ENCODE measurements around the gene CTNNA3. TPM values are rescaled to one million over a fixed set of nuclear protein-coding genes. Genes with fewer than 3 reads are reported as not detected.

CTNNA3 gene
- total and polyA plus RNA-seq, 2 of the 4 experiments (the other 2 are of a cell fraction) = 0.19 to 0.90 TPM

DNA sequence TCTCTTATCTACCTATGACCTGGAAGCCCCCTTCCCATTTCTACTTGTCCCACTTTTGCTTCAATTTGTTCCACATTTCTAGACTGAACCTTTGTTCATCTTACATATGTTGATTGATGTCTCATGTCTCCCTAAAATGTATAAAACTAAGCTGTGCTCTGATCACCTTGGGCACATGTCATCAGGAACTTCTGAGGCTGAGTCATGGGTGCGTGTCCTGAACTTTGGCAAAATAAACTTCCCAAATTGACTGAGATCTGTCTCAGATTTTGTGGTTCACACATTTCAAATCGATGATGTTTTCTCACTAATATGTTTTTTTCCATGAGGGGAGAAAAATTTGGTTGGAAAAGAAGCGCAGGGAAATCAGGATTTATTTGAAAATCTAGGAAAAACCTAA is 1176.4 kb downstream of the CTNNA3 start:
- DNase-seq (no peak), ATAC-seq (ENCODE audit: low read depth) (no peak)
- no peak overlapping the region for H4K8ac ChIP-seq (ENCODE audit: low read depth in 2 of 2, low read length in 2 of 2)
- H3K23ac ChIP-seq (ENCODE audit: low read depth, low read length) = no peak overlapping the region
- H3K36me3 ChIP-seq (ENCODE audit: control insufficient read depth, insufficient read depth, low read length) = no peaks in the 10 kb centered on the region
- no peak overlapping the region for H2BK20ac ChIP-seq (ENCODE audit: low read depth, low read length)
- no peak overlapping the region for H2BK120ac ChIP-seq (ENCODE audit: low read depth, low read length)
- H3K4me1 ChIP-seq (ENCODE audit: control insufficient read depth, insufficient read depth, low read length) = no peaks in the 10 kb centered on the region
- H3K9ac ChIP-seq (ENCODE audit: low read depth, low read length) = no peak overlapping the region
- no peak overlapping the region for H2BK15ac ChIP-seq (ENCODE audit: low read depth, low read length)
- no peaks in the 10 kb centered on the region for H3K79me1 ChIP-seq (ENCODE audit: low read depth in 1 of 2, low read length in 2 of 2)
- no peak overlapping the region for H2AK9ac ChIP-seq (replicated peaks; ENCODE audit: low read depth, low read length, poor library complexity)
- POLR2A ChIA-PET (ENCODE audit: unreplicated experiment) = no interaction called here
- dilution Hi-C loops (cut with HindIII; ENCODE audit: low sequenced_read_pairs, unreplicated experiment) = no loop called here
- H3K4me3 ChIP-seq (ENCODE audit: insufficient read depth, low read depth, low read length) = no peak overlapping the region
- no peak overlapping the region for H3K18ac ChIP-seq (ENCODE audit: low read depth, low read length)
- H3K14ac ChIP-seq (replicated peaks; ENCODE audit: low read depth, low read length) = no peak overlapping the region
- TF ChIP-seq RCOR1 (IDR thresholded peaks at IDR 0.05; ENCODE audit: insufficient replicate concordance, low read length) (no peak), NFE2L2 (IDR thresholded peaks at IDR 0.05; ENCODE audit: low read depth, low read length) (no peak), FOS (IDR thresholded peaks at IDR 0.05; ENCODE audit: low read depth, low read length) (no peak), MXI1 (IDR thresholded peaks at IDR 0.05; ENCODE audit: borderline replicate concordance, low read depth, low read length) (no peak), CHD1 (IDR thresholded peaks at IDR 0.05; ENCODE audit: low read depth, low read length) (no peak), RFX5 (IDR thresholded peaks at IDR 0.05; ENCODE audit: low read depth, low read length) (no peak), RAD21 (IDR thresholded peaks at IDR 0.05; ENCODE audit: low read length) (no peak), CEBPB (IDR thresholded peaks at IDR 0.05; ENCODE audit: low read depth, low read length) (no peak), BHLHE40 (IDR thresholded peaks at IDR 0.05; ENCODE audit: low read depth, low read length) (no peak), SMC3 (IDR thresholded peaks at IDR 0.05; ENCODE audit: low read depth, low read length) (no peak), MAZ (IDR thresholded peaks at IDR 0.05; ENCODE audit: borderline replicate concordance, low read depth, low read length) (no peak), MAFK (IDR thresholded peaks at IDR 0.05; ENCODE audit: low read depth, low read length) (no peak), POLR2A (IDR thresholded peaks at IDR 0.05; ENCODE audit: low read depth, low read length) (no peak)
- TF ChIP-seq, protein P1, sequence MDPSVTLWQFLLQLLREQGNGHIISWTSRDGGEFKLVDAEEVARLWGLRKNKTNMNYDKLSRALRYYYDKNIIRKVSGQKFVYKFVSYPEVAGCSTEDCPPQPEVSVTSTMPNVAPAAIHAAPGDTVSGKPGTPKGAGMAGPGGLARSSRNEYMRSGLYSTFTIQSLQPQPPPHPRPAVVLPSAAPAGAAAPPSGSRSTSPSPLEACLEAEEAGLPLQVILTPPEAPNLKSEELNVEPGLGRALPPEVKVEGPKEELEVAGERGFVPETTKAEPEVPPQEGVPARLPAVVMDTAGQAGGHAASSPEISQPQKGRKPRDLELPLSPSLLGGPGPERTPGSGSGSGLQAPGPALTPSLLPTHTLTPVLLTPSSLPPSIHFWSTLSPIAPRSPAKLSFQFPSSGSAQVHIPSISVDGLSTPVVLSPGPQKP (IDR thresholded peaks at IDR 0.05; ENCODE audit: borderline replicate concordance, low read depth, low read length) = no peak
- TF ChIP-seq, protein P2, sequence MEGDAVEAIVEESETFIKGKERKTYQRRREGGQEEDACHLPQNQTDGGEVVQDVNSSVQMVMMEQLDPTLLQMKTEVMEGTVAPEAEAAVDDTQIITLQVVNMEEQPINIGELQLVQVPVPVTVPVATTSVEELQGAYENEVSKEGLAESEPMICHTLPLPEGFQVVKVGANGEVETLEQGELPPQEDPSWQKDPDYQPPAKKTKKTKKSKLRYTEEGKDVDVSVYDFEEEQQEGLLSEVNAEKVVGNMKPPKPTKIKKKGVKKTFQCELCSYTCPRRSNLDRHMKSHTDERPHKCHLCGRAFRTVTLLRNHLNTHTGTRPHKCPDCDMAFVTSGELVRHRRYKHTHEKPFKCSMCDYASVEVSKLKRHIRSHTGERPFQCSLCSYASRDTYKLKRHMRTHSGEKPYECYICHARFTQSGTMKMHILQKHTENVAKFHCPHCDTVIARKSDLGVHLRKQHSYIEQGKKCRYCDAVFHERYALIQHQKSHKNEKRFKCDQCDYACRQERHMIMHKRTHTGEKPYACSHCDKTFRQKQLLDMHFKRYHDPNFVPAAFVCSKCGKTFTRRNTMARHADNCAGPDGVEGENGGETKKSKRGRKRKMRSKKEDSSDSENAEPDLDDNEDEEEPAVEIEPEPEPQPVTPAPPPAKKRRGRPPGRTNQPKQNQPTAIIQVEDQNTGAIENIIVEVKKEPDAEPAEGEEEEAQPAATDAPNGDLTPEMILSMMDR (conservative IDR thresholded peaks at IDR 0.05; ENCODE audit: low read depth, low read length) = no peak
- TF ChIP-seq, protein P3, sequence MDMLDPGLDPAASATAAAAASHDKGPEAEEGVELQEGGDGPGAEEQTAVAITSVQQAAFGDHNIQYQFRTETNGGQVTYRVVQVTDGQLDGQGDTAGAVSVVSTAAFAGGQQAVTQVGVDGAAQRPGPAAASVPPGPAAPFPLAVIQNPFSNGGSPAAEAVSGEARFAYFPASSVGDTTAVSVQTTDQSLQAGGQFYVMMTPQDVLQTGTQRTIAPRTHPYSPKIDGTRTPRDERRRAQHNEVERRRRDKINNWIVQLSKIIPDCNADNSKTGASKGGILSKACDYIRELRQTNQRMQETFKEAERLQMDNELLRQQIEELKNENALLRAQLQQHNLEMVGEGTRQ (IDR thresholded peaks at IDR 0.05; ENCODE audit: low read depth, low read length) = no peak
- H4K91ac ChIP-seq (ENCODE audit: insufficient read depth, low read depth, low read length) = no peak overlapping the region
- no peak overlapping the region for H2AK5ac ChIP-seq (ENCODE audit: low read depth, low read length)
- BruUV-seq (replicated peaks) = no TSS peak
- no peaks in the 10 kb centered on the region for H4K20me1 ChIP-seq (ENCODE audit: insufficient read depth, low read length)
- in situ Hi-C loops (cut with MboI; ENCODE audit: low sequenced_read_pairs) = no loop called here
- no peaks in the 10 kb centered on the region for H3K27me3 ChIP-seq (ENCODE audit: control insufficient read depth, insufficient read depth, low read length)
- no peak overlapping the region for H3K4ac ChIP-seq (ENCODE audit: low read depth, low read length)
- H2AFZ ChIP-seq (replicated peaks; ENCODE audit: low read length, poor library complexity) = no peak overlapping the region
- H3K9me1 ChIP-seq (ENCODE audit: insufficient read depth, low read length) = no peaks in the 10 kb centered on the region
- no peaks in the 10 kb centered on the region for H3K9me3 ChIP-seq (ENCODE audit: control insufficient read depth, insufficient read depth, low read length)
- H3K4me2 ChIP-seq (ENCODE audit: low read depth, low read length) = no peak overlapping the region
- H2BK5ac ChIP-seq (ENCODE audit: low read depth, low read length, poor library complexity, severe bottlenecking) = no peak overlapping the region
- no peak overlapping the region for H3K56ac ChIP-seq (ENCODE audit: extremely low read depth, insufficient read depth, low read length)
- H4K5ac ChIP-seq (ENCODE audit: low read depth, low read length) = no peak overlapping the region
- WGBS, 2 experiments (ENCODE audit: extremely low coverage in 2 of 2, insufficient read length in 1 of 2) = no CpG with 5 or more reads among the region's 3 CpGs
- no peak overlapping the region for H3K27ac ChIP-seq (ENCODE audit: insufficient read depth, low read length)
- CTCF ChIA-PET = no interaction called here
- intact Hi-C loops (cut with micrococcal nuclease) = no loop called here
